A673 (cell line): ENCODE data around the gene RAPGEF2.

ENCODE experiments used
- CTCF ChIP-seq: fragments of 300-800, 200-600 bp; sonication (generic); conservative IDR thresholded peaks from 2 replicates; pipeline ENCODE4 v1.5.1; 2017; ENCODE audit warnings: low read depth, mild to moderate bottlenecking, antibody characterized with exemption, low read length, moderate library complexity, mixed read lengths
- EZH2 ChIP-seq: fragments of 200-600 bp; sonication (generic); IDR thresholded peaks from 2 replicates; pipeline ENCODE4 v1.6.1; 2017; ENCODE audit warnings: borderline replicate concordance, low read depth, mild to moderate bottlenecking, mixed read lengths, antibody characterized with exemption, low read length; ENCODE audit not compliant: poor library complexity, severe bottlenecking

- no peak for TF ChIP-seq CTCF
- no peak for TF ChIP-seq EZH2
Observed at GRCh38 chr4:159150821-159151390, 48.0 kb downstream of the RAPGEF2 start.
